ENCODE measurements around the gene TIMM21.

Gene TIMM21

GRCh38 chr18:74196220-74197119 is 48.1 kb downstream of the TIMM21 start:
- DNase-seq: peak; percentile 22 to 47

- no peak for DNase-seq
These were observed 49.5 kb downstream of the TIMM21 start for GRCh38 chr18:74197705-74198341.

- no peak for DNase-seq
These were observed 50.1 kb downstream of the TIMM21 start for GRCh38 chr18:74198453-74198852.

- no peak for DNase-seq
These were observed 52.5 kb downstream of the TIMM21 start for GRCh38 chr18:74200780-74201179.

- no peak for DNase-seq
These were observed 55.5 kb downstream of the TIMM21 start for GRCh38 chr18:74203811-74204210.

GRCh38 chr18:74204526-74205152 is 56.3 kb downstream of the TIMM21 start:
- no peak for DNase-seq

Measured in stimulated activated CD4-positive, alpha-beta T cell treated with anti-CD3 and anti-CD28 coated beads, Interleukin-2, amount 100 ng/mL, for 24 hours (primary cell).